Measurements from ENCODE around the gene RGS11.

The RGS11 gene

GRCh38 chr16:275786-276232 is at the start of gene RGS11:
Gene RGS11 (minus strand): TSS chr16:275944. CDS start chr16:275911, 33 bp downstream.
- H3K36me3 Mint-ChIP-seq (ENCODE audit: low read depth) = no peaks in the 10 kb centered on the region
- DNase-seq = no peak
- peak within 1 kb of the TSS; percentile 46 for H3K4me3 Mint-ChIP-seq
- no peak within 1 kb of the TSS for H3K27ac Mint-ChIP-seq
- H3K9me3 Mint-ChIP-seq = no peaks in the 10 kb centered on the region
- H3K27me3 Mint-ChIP-seq = peaks cover 37% of the 10 kb centered on the region
- peaks cover 10% of the 10 kb centered on the region for H3K4me1 Mint-ChIP-seq (ENCODE audit: low read depth)

- Mint-ChIP-seq H3K36me3 (ENCODE audit: low read depth) (peaks cover 3% of the 10 kb centered on the region), H3K4me3 (peak overlapping the region; percentile 58), H3K4me1 (ENCODE audit: low read depth) (peaks cover 60% of the 10 kb centered on the region), H3K27ac (peak overlapping the region; percentile 79), H3K9me3 (no peaks in the 10 kb centered on the region), H3K27me3 (no peaks in the 10 kb centered on the region)
- peak; percentile 66 for DNase-seq
Observed at GRCh38 chr16:324451-325334, 48.9 kb upstream of the RGS11 start.

GRCh38 chr16:324201-324450 is 48.4 kb upstream of the RGS11 start:
- Mint-ChIP-seq H3K9me3 (no peaks in the 10 kb centered on the region), H3K4me1 (ENCODE audit: low read depth) (peaks cover 64% of the 10 kb centered on the region), H3K36me3 (ENCODE audit: low read depth) (peaks cover 6% of the 10 kb centered on the region), H3K27me3 (no peaks in the 10 kb centered on the region), H3K27ac (no peak overlapping the region), H3K4me3 (no peak overlapping the region)
- no peak for DNase-seq

- Mint-ChIP-seq H3K4me3 (no peak overlapping the region), H3K9me3 (no peaks in the 10 kb centered on the region), H3K4me1 (ENCODE audit: low read depth) (peaks cover 69% of the 10 kb centered on the region), H3K27me3 (no peaks in the 10 kb centered on the region), H3K36me3 (ENCODE audit: low read depth) (peaks cover 20% of the 10 kb centered on the region), H3K27ac (no peak overlapping the region)
- DNase-seq = no peak
Observed at GRCh38 chr16:322476-323143, 46.9 kb upstream of the RGS11 start.

- Mint-ChIP-seq H3K4me1 (ENCODE audit: low read depth) (peaks cover 65% of the 10 kb centered on the region), H3K9me3 (no peaks in the 10 kb centered on the region), H3K4me3 (no peak overlapping the region), H3K27me3 (no peaks in the 10 kb centered on the region), H3K27ac (no peak overlapping the region), H3K36me3 (ENCODE audit: low read depth) (peaks cover 21% of the 10 kb centered on the region)
- no peak for DNase-seq
Observed at GRCh38 chr16:321532-321931, 45.8 kb upstream of the RGS11 start.

- no peaks in the 10 kb centered on the region for H3K9me3 Mint-ChIP-seq
- no peak overlapping the region for H3K4me3 Mint-ChIP-seq
- peaks cover 22% of the 10 kb centered on the region for H3K36me3 Mint-ChIP-seq (ENCODE audit: low read depth)
- H3K27me3 Mint-ChIP-seq = no peaks in the 10 kb centered on the region
- peaks cover 59% of the 10 kb centered on the region for H3K4me1 Mint-ChIP-seq (ENCODE audit: low read depth)
- no peak overlapping the region for H3K27ac Mint-ChIP-seq
- no peak for DNase-seq
Observed at GRCh38 chr16:320206-320605, 44.5 kb upstream of the RGS11 start.

GRCh38 chr16:318628-319027 is 42.9 kb upstream of the RGS11 start:
- no peaks in the 10 kb centered on the region for H3K9me3 Mint-ChIP-seq
- H3K27ac Mint-ChIP-seq = no peak overlapping the region
- no peak for DNase-seq
- peaks cover 37% of the 10 kb centered on the region for H3K36me3 Mint-ChIP-seq (ENCODE audit: low read depth)
- H3K27me3 Mint-ChIP-seq = no peaks in the 10 kb centered on the region
- peaks cover 47% of the 10 kb centered on the region for H3K4me1 Mint-ChIP-seq (ENCODE audit: low read depth)
- no peak overlapping the region for H3K4me3 Mint-ChIP-seq

- H3K4me3 Mint-ChIP-seq = no peak overlapping the region
- no peak overlapping the region for H3K27ac Mint-ChIP-seq
- H3K9me3 Mint-ChIP-seq = no peaks in the 10 kb centered on the region
- H3K4me1 Mint-ChIP-seq (ENCODE audit: low read depth) = peaks cover 41% of the 10 kb centered on the region
- no peaks in the 10 kb centered on the region for H3K27me3 Mint-ChIP-seq
- peaks cover 48% of the 10 kb centered on the region for H3K36me3 Mint-ChIP-seq (ENCODE audit: low read depth)
- no peak for DNase-seq
Observed at GRCh38 chr16:317583-317982, 41.8 kb upstream of the RGS11 start.

- no peak overlapping the region for H3K4me3 Mint-ChIP-seq
- H3K27me3 Mint-ChIP-seq = no peaks in the 10 kb centered on the region
- no peak overlapping the region for H3K27ac Mint-ChIP-seq
Observed at GRCh38 chr16:316741-317464, 41.2 kb upstream of the RGS11 start.

GRCh38 chr16:314795-315299 is 39.1 kb upstream of the RGS11 start:
- DNase-seq = no peak
- H3K27me3 Mint-ChIP-seq = no peaks in the 10 kb centered on the region
- H3K27ac Mint-ChIP-seq = no peak overlapping the region
- H3K4me1 Mint-ChIP-seq (ENCODE audit: low read depth) = peaks cover 31% of the 10 kb centered on the region
- H3K9me3 Mint-ChIP-seq = no peaks in the 10 kb centered on the region
- peaks cover 63% of the 10 kb centered on the region for H3K36me3 Mint-ChIP-seq (ENCODE audit: low read depth)
- no peak overlapping the region for H3K4me3 Mint-ChIP-seq

More at GRCh38 chr16:316741-317464, 41.2 kb upstream of the RGS11 start:
- H3K9me3 Mint-ChIP-seq = no peaks in the 10 kb centered on the region
- H3K4me1 Mint-ChIP-seq (ENCODE audit: low read depth) = peaks cover 40% of the 10 kb centered on the region
- DNase-seq = no peak
- H3K36me3 Mint-ChIP-seq (ENCODE audit: low read depth) = peaks cover 55% of the 10 kb centered on the region

GRCh38 chr16:314351-314750 is 38.6 kb upstream of the RGS11 start:
- H3K27me3 Mint-ChIP-seq = no peaks in the 10 kb centered on the region
- no peak for DNase-seq
- H3K9me3 Mint-ChIP-seq = no peaks in the 10 kb centered on the region
- H3K36me3 Mint-ChIP-seq (ENCODE audit: low read depth) = peaks cover 64% of the 10 kb centered on the region
- no peak overlapping the region for H3K27ac Mint-ChIP-seq
- peaks cover 32% of the 10 kb centered on the region for H3K4me1 Mint-ChIP-seq (ENCODE audit: low read depth)
- no peak overlapping the region for H3K4me3 Mint-ChIP-seq

GRCh38 chr16:311725-312124 is 36.0 kb upstream of the RGS11 start:
- DNase-seq = no peak
- H3K4me1 Mint-ChIP-seq (ENCODE audit: low read depth) = peaks cover 20% of the 10 kb centered on the region
- no peak overlapping the region for H3K27ac Mint-ChIP-seq
- no peaks in the 10 kb centered on the region for H3K9me3 Mint-ChIP-seq
- H3K27me3 Mint-ChIP-seq = no peaks in the 10 kb centered on the region
- H3K4me3 Mint-ChIP-seq = no peak overlapping the region
- H3K36me3 Mint-ChIP-seq (ENCODE audit: low read depth) = peaks cover 72% of the 10 kb centered on the region

GRCh38 chr16:309476-309875 is 33.7 kb upstream of the RGS11 start:
- peak overlapping the region; percentile 9 for H3K27ac Mint-ChIP-seq
- DNase-seq = no peak
- no peaks in the 10 kb centered on the region for H3K9me3 Mint-ChIP-seq
- peaks cover 12% of the 10 kb centered on the region for H3K4me1 Mint-ChIP-seq (ENCODE audit: low read depth)
- no peaks in the 10 kb centered on the region for H3K27me3 Mint-ChIP-seq
- peaks cover 81% of the 10 kb centered on the region for H3K36me3 Mint-ChIP-seq (ENCODE audit: low read depth)
- no peak overlapping the region for H3K4me3 Mint-ChIP-seq

GRCh38 chr16:307691-308312 is 32.1 kb upstream of the RGS11 start:
- Mint-ChIP-seq H3K27ac (no peak overlapping the region), H3K36me3 (ENCODE audit: low read depth) (peaks cover 79% of the 10 kb centered on the region), H3K4me1 (ENCODE audit: low read depth) (peaks cover 12% of the 10 kb centered on the region), H3K27me3 (no peaks in the 10 kb centered on the region), H3K4me3 (no peak overlapping the region), H3K9me3 (no peaks in the 10 kb centered on the region)
- no peak for DNase-seq
